HUES48 (cell line): ENCODE data around the gene KRTAP5-4.
"Not testable (repeated sequence)": the region's sequence is repeated elsewhere in the genome, so short reads cannot be mapped to it uniquely, and the experiment has no call there.

Experiments
- H3K27ac ChIP-seq: one replicate; pipeline ENCODE4 v1.7.0; 2013; ENCODE audit warnings: low read depth, low read length, inconsistent platforms
- H3K27me3 ChIP-seq: 2 replicates; pipeline ENCODE4 v1.6.1; 2013; ENCODE audit warnings: mild to moderate bottlenecking, low read length; ENCODE audit not compliant: control insufficient read depth, insufficient read depth
- H3K36me3 ChIP-seq: 2 replicates; pipeline ENCODE4 v1.6.1; 2013; ENCODE audit warnings: low read length; ENCODE audit not compliant: control insufficient read depth, insufficient read depth
- H3K4me1 ChIP-seq: 2 replicates; pipeline ENCODE4 v1.6.1; 2013; ENCODE audit warnings: mild to moderate bottlenecking, low read length; ENCODE audit not compliant: control insufficient read depth, insufficient read depth
- H3K4me3 ChIP-seq: 2 replicates; pipeline ENCODE4 v1.5.1; 2013; ENCODE audit warnings: mild to moderate bottlenecking, low read depth, low read length
- H3K9ac ChIP-seq: 2 replicates; pipeline ENCODE4 v1.6.1; 2013; ENCODE audit warnings: mild to moderate bottlenecking, low read depth, low read length, moderate library complexity
- H3K9me3 ChIP-seq: 2 replicates; pipeline ENCODE4 v1.6.1; 2013; ENCODE audit warnings: low read length; ENCODE audit not compliant: control insufficient read depth, insufficient read depth

KRTAP5-4 gene

GRCh38 chr11:1652442-1652770 lies 30.5 kb upstream of the KRTAP5-4 start:
- H3K4me3 ChIP-seq: no peak overlapping the region
- no peak overlapping the region for H3K27ac ChIP-seq
- H3K27me3 ChIP-seq: no peaks in the 10 kb centered on the region
- H3K9me3 ChIP-seq: no peaks in the 10 kb centered on the region
- no peaks in the 10 kb centered on the region; the same call in 1 of the 2 replicates for H3K4me1 ChIP-seq
- no peak overlapping the region for H3K9ac ChIP-seq
- no peaks in the 10 kb centered on the region for H3K36me3 ChIP-seq

GRCh38 chr11:1652026-1652425 lies 30.1 kb upstream of the KRTAP5-4 start:
- Histone ChIP-seq H3K9me3 (no peaks in the 10 kb centered on the region), H3K4me1 (no peaks in the 10 kb centered on the region; the same call in 1 of the 2 replicates), H3K27ac (no peak overlapping the region), H3K9ac (no peak overlapping the region), H3K27me3 (no peaks in the 10 kb centered on the region), H3K36me3 (no peaks in the 10 kb centered on the region), H3K4me3 (no peak overlapping the region)

DNA sequence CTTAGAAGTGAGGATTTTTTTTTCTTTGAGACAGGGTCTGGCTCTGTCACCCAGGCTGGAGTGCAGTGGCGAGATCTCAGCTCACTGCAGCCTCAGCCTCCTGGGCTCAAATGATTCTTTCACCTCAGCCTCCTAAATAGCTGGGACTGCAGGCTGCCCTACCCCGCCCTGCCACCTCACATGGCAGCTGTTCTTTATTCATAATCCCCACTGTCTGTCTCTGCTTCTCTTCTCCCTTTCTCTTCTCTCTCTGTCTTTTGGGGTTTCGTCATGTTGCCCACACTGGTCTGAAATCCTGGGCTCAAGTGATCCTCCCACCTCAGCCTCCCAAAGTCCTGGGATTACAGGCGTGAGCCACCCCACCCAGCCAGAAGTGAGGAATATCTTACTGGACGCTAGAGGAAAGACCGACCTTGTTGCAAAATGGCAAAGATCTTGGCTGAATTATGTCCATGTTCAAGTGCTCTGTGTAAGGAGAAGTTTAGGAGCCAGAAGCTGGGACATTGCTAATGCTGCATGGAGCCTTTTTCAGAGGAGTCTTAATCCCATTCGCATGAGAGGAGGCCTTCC lies 29.6 kb upstream of the KRTAP5-4 start:
- Histone ChIP-seq H3K27me3 (no peaks in the 10 kb centered on the region), H3K27ac (no peak overlapping the region), H3K4me1 (no peaks in the 10 kb centered on the region; the same call in 1 of the 2 replicates), H3K9me3 (no peaks in the 10 kb centered on the region), H3K36me3 (no peaks in the 10 kb centered on the region), H3K9ac (no peak overlapping the region), H3K4me3 (no peak overlapping the region)

DNA sequence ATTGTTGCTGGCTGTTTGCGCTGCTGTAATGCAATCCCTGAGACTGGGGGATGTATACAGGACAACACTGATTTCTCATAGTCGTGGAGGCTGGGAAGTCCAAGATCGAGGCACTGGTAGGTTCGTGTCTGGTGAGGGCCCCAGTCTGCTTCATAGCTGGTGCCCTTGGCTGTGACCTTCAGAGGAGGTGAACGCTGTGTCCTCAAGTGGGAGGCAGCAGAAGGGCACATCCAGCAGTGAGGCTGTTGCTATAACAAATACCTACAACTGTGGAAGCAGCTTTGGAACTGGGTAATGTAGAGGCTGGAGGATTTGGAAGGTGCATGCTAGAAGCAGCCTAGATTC lies 29.0 kb upstream of the KRTAP5-4 start:
- Histone ChIP-seq H3K9me3 (no peaks in the 10 kb centered on the region), H3K27me3 (no peaks in the 10 kb centered on the region), H3K36me3 (no peaks in the 10 kb centered on the region), H3K27ac (no peak overlapping the region), H3K4me3 (no peak overlapping the region), H3K9ac (no peak overlapping the region), H3K4me1 (no peaks in the 10 kb centered on the region; the same call in 1 of the 2 replicates)

GRCh38 chr11:1650034-1650917 lies 28.3 kb upstream of the KRTAP5-4 start:
- Histone ChIP-seq H3K27me3 (no peaks in the 10 kb centered on the region), H3K36me3 (no peaks in the 10 kb centered on the region), H3K4me3 (no peak overlapping the region), H3K9ac (no peak overlapping the region), H3K9me3 (no peaks in the 10 kb centered on the region), H3K4me1 (no peaks in the 10 kb centered on the region; the same call in 1 of the 2 replicates), H3K27ac (no peak overlapping the region)

DNA sequence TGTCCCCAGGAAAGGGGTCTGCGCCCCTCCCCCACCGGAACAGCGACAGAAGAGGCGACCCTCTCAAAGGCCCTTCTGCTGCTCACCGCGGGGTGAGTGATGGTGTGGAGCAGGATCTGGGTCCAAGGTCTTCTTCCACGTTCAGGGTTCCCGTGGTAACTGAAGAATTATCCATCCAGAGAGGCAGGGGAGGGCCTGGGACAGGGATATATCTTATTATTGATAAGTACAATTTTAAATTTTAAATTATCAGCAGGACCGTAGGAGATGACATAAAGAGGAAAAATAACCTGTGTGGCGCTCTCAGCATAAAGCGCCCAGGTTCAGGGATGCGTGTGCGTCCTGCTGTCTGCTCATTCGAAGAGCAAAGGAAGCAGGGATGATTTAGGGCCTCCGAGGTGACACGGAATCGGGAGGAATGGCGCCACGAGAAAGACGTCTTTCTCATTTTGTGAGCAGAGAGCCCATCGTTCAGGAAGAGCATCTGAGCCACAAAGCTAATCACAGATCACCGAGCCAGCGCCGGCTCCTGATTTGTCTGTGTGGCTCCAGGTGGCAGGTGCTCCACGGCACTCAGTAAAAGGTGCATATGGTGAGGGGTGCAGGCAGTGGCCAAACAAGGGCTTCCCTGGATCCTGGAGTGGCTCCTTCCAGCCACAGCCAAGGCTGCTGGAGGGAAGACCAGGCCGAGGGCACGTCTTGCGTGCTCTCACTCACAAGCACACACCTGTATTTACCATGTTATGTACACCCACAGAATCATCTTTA lies 26.9 kb upstream of the KRTAP5-4 start:
- Histone ChIP-seq H3K4me1 (no peaks in the 10 kb centered on the region; the same call in 1 of the 2 replicates), H3K9me3 (no peaks in the 10 kb centered on the region), H3K27me3 (no peaks in the 10 kb centered on the region), H3K36me3 (no peaks in the 10 kb centered on the region), H3K9ac (no peak overlapping the region), H3K27ac (no peak overlapping the region), H3K4me3 (no peak overlapping the region)

DNA sequence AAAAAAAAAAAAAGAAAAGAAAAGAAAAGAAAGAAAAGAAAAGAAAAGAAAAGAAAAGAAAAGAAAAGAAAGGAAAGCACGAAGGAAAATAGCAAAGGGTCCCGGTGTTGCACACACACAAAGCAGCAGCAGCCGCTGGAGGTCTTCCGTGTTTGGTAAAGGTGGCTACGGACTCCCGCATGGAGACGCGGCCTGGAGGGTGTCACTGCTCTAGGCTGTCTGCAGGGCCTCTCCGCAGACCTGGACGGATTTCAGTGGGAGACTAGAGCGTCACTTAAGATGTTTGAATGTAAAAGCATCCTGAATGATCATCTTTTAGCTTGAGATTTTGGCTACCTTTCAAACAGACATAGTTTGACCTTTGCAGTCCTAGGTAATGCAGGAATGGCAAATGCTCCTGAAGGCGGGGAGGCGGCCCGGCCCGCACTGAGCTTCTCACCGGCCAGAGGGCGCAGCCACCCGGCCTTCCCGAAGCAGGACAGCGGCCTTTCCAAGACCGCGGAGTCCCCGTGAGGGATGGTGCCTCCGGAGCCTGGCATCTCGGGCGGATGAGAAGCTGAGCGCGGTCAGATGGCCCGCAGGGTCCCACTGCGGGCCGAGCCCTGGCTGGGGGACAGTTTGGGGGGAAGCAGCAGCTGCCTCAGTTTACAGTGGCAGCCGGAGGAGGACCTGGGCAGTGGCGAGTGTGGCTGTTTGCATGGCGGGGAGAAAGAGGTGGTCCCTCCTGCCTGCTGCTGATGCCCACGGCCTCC lies 26.1 kb upstream of the KRTAP5-4 start:
- no peak overlapping the region for H3K4me3 ChIP-seq
- no peaks in the 10 kb centered on the region for H3K36me3 ChIP-seq
- no peaks in the 10 kb centered on the region; the same call in 1 of the 2 replicates for H3K4me1 ChIP-seq
- no peaks in the 10 kb centered on the region for H3K9me3 ChIP-seq
- no peaks in the 10 kb centered on the region for H3K27me3 ChIP-seq
- no peak overlapping the region for H3K27ac ChIP-seq
- no peak overlapping the region for H3K9ac ChIP-seq

DNA sequence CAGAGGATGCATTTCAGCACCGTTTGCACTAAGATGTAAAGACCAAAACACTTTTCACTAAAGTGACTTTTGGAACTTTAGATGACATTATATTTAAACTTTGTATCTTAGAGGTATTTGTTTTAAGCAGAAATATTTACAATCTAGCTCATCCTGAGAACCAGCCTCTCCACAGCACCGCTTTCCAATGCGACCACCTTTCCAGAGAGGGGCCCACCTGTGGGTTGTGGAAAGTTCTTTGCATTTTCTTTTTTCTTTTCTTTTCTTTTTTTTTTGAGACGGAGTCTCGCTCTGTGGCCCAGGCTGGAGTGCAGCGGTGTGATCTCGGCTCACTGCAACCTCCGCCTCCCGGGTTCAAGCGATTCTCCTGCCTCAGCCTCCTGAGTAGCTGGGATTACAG lies 24.6 kb upstream of the KRTAP5-4 start:
- not testable (repeated sequence) for H3K27me3 ChIP-seq, H3K9me3 ChIP-seq

DNA sequence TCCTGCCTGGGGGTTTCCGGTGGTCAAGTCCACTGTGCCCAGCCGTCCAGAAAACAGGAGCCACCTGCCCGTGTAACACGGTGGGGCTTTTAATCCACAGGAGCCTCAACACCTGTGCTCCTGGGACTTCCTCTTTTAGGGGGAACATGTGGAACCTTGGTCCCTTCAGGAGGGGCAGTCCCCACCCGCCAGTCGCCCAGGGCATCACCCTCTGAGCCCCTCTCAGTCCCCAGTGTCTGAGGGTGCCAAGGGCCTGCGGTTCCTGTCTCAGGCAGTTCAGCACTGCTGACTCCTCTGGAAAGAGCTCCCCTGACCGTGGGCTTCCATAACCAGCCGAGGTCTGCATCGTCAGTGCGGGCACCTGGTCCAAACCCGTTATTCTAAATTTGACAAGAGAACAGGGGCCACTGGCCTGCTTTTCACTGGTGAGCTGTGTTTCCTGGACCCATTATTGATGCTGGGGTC lies 23.5 kb upstream of the KRTAP5-4 start:
- no peak overlapping the region for H3K27ac ChIP-seq
- H3K36me3 ChIP-seq: no peaks in the 10 kb centered on the region
- H3K9ac ChIP-seq: no peak overlapping the region
- no peaks in the 10 kb centered on the region for H3K27me3 ChIP-seq
- H3K9me3 ChIP-seq: no peaks in the 10 kb centered on the region
- no peaks in the 10 kb centered on the region for H3K4me1 ChIP-seq
- H3K4me3 ChIP-seq: no peak overlapping the region

More for the DNA sequence above, 24.6 kb upstream of the KRTAP5-4 start:
- not testable (repeated sequence) for H3K27ac ChIP-seq, H3K4me3 ChIP-seq, H3K9ac ChIP-seq, H3K36me3 ChIP-seq, H3K4me1 ChIP-seq

DNA sequence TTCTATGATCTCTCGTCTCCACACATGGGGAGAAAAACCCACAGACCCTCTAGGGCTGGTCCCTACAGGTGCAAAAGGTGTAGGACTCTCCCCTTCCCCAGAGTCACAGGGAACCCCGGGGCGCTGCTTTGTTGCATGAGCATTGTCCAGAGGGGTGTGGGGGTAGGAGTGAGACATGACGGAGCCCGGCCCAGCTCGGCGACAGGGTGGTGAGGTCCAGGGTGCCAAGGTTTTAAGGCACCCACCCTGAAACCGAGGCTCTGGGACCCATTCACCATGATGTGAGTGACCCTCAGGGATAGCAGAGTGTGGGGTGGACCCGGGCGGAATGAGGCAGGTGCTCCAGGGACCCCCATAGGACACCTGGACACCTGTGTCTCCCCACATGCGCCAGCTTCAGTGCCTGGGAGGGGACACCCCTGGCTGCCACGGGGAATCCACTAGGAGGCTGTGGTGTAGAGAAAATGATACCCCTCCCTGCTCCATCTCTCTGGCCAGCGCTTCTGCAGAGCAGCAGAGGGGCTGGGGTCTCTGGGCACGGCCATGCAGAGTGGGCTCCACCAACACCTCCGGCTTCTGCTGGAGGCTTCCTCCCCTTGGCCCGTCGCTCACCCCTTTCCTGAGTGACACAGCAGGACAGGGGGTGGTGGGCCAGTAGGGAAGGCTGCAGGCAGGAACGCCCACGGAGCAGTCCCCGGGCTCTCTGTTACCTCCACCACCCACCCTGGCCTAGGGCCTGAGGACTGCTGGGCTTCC lies 22.8 kb upstream of the KRTAP5-4 start:
- no peaks in the 10 kb centered on the region for H3K9me3 ChIP-seq
- no peak overlapping the region for H3K27ac ChIP-seq
- no peak overlapping the region for H3K9ac ChIP-seq
- no peak overlapping the region for H3K4me3 ChIP-seq
- H3K4me1 ChIP-seq: no peaks in the 10 kb centered on the region
- H3K27me3 ChIP-seq: no peaks in the 10 kb centered on the region
- no peaks in the 10 kb centered on the region for H3K36me3 ChIP-seq
